MM.1S (cell line): ENCODE data around the gene NFATC1.

ENCODE experiments used
- EZH2phosphoT487 ChIP-seq: fragments of 300-600 bp; sonication (generic); IDR thresholded peaks from 2 replicates; pipeline ENCODE4 v1.6.1; 2018; ENCODE audit warnings: antibody characterized with exemption, low read length
- TF ChIP-seq, protein P1 (sequence below): fragments of 300-600 bp; sonication (generic); IDR thresholded peaks from 2 replicates; pipeline ENCODE4 v1.5.1; 2016; ENCODE audit warnings: antibody characterized with exemption, low read length, mixed read lengths

DNA sequence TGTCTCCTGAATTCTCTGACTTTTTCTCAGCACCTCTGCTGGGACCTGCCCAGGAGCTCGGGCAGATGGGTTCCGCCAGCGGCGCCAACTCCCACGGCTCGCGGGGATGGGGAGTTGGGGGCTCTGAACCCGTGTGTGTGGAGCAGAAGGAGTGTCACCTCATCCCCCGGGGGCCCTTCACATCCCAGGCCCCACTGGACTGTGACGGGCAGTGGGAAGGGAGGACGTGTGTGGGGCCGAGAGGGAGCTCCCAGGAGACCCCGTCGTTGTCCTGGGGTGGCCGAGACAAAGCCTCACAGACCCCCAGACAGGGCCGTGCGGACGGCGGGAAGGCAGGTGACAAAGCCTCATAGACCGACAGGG lies 153.9 kb downstream of the NFATC1 start:
- TF ChIP-seq, protein P1, sequence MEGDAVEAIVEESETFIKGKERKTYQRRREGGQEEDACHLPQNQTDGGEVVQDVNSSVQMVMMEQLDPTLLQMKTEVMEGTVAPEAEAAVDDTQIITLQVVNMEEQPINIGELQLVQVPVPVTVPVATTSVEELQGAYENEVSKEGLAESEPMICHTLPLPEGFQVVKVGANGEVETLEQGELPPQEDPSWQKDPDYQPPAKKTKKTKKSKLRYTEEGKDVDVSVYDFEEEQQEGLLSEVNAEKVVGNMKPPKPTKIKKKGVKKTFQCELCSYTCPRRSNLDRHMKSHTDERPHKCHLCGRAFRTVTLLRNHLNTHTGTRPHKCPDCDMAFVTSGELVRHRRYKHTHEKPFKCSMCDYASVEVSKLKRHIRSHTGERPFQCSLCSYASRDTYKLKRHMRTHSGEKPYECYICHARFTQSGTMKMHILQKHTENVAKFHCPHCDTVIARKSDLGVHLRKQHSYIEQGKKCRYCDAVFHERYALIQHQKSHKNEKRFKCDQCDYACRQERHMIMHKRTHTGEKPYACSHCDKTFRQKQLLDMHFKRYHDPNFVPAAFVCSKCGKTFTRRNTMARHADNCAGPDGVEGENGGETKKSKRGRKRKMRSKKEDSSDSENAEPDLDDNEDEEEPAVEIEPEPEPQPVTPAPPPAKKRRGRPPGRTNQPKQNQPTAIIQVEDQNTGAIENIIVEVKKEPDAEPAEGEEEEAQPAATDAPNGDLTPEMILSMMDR: no peak
- no peak for TF ChIP-seq EZH2phosphoT487
